ENCODE results near the gene CAPN11. TPM values are rescaled to one million over a fixed set of nuclear protein-coding genes. Genes with fewer than 3 reads are reported as not detected.
"Not testable (repeated sequence)": the region's sequence is repeated elsewhere in the genome, so short reads cannot be mapped to it uniquely, and the experiment has no call there.

The CAPN11 gene
- total and polyA plus RNA-seq, 9 donors = 0.17 to 0.38 (median 0.20) TPM; not detected in 4

GRCh38 chr6:44190715-44191114 lies 32.1 kb downstream of the CAPN11 start:
- H3K4me1 ChIP-seq (ENCODE audit: insufficient read depth) = no peaks in the 10 kb centered on the region
- intact Hi-C loops (cut with DNase I) = no loop called here
- H3K4me3 ChIP-seq = no peak overlapping the region
- WGBS, 3 donors = 7 to 12% (median 9%) methylated on average over 2 of the region's 2 CpGs
- no peaks in the 10 kb centered on the region for H3K27me3 ChIP-seq
- TF ChIP-seq EP300 (IDR thresholded peaks at IDR 0.05) = no peak
- no peaks in the 10 kb centered on the region for H3K36me3 ChIP-seq
- no peak for DNase-seq
- H3K9me3 ChIP-seq = no peaks in the 10 kb centered on the region
- H3K27ac ChIP-seq = no peak overlapping the region

- H3K36me3 ChIP-seq = no peaks in the 10 kb centered on the region
- 58 to 68% (median 61%) methylated on average over 10 of the region's 10 CpGs for WGBS, 3 donors
- H3K4me3 ChIP-seq = no peak overlapping the region
- intact Hi-C loops (cut with DNase I) = no loop called here
- TF ChIP-seq EP300 (IDR thresholded peaks at IDR 0.05) (no peak), POLR2A (IDR thresholded peaks at IDR 0.05) (no peak), CTCF (IDR thresholded peaks at IDR 0.05) (no peak)
- no peaks in the 10 kb centered on the region for H3K27me3 ChIP-seq
- DNase-seq = no peak
- H3K9me3 ChIP-seq = no peaks in the 10 kb centered on the region
- no peak overlapping the region for H3K27ac ChIP-seq
- no peaks in the 10 kb centered on the region for H3K4me1 ChIP-seq (ENCODE audit: insufficient read depth)
Observed at GRCh38 chr6:44192428-44193041, 33.9 kb downstream of the CAPN11 start.

GRCh38 chr6:44193307-44193910 lies 34.8 kb downstream of the CAPN11 start:
- H3K4me3 ChIP-seq = no peak overlapping the region
- no peaks in the 10 kb centered on the region for H3K36me3 ChIP-seq
- H3K27me3 ChIP-seq = no peaks in the 10 kb centered on the region
- intact Hi-C loops (cut with DNase I) = no loop called here
- no peak for TF ChIP-seq EP300 (IDR thresholded peaks at IDR 0.05)
- TF ChIP-seq CTCF (IDR thresholded peaks at IDR 0.05) = no peak
- no peak for TF ChIP-seq POLR2A (IDR thresholded peaks at IDR 0.05)
- no peaks in the 10 kb centered on the region for H3K9me3 ChIP-seq
- no peaks in the 10 kb centered on the region for H3K4me1 ChIP-seq (ENCODE audit: insufficient read depth)
- WGBS, 3 donors = 92 to 95% (median 95%) methylated on average over 8 of the region's 8 CpGs
- H3K27ac ChIP-seq = no peak overlapping the region
- DNase-seq = no peak

GRCh38 chr6:44194326-44194725 lies 35.7 kb downstream of the CAPN11 start:
- Histone ChIP-seq H3K36me3 (no peaks in the 10 kb centered on the region), H3K27me3 (no peaks in the 10 kb centered on the region), H3K4me3 (no peak overlapping the region), H3K9me3 (no peaks in the 10 kb centered on the region), H3K27ac (no peak overlapping the region), H3K4me1 (ENCODE audit: insufficient read depth) (no peaks in the 10 kb centered on the region)
- intact Hi-C loops (cut with DNase I) = no loop called here
- TF ChIP-seq CTCF (IDR thresholded peaks at IDR 0.05) (no peak), EP300 (IDR thresholded peaks at IDR 0.05) (no peak), POLR2A (IDR thresholded peaks at IDR 0.05) (no peak)
- 83 to 88% (median 83%) methylated on average over 5 of the region's 5 CpGs for WGBS, 3 donors
- no peak for DNase-seq

GRCh38 chr6:44196351-44196750 lies 37.7 kb downstream of the CAPN11 start:
- DNase-seq; H3K27me3 ChIP-seq; H3K4me1 ChIP-seq (ENCODE audit: insufficient read depth); H3K36me3 ChIP-seq; H3K27ac ChIP-seq; H3K4me3 ChIP-seq; H3K9me3 ChIP-seq; intact Hi-C loops (cut with DNase I): not testable (repeated sequence)
- WGBS, 3 donors = 87 to 88% (median 88%) methylated on average over 11 of the region's 11 CpGs
